ENCODE data around the gene RTN4IP1. TPM values are rescaled to one million over a fixed set of nuclear protein-coding genes. Genes with fewer than 3 reads are reported as not detected.

RTN4IP1 gene
- total RNA-seq, 1 experiment from 2014 or later = 12.5 TPM

GRCh38 chr6:106533054-106533453 is 96.2 kb downstream of the RTN4IP1 start:
- TF ChIP-seq CTCF (conservative IDR thresholded peaks at IDR 0.05) = no peak
- no peaks in the 10 kb centered on the region for H3K23me2 ChIP-seq (ENCODE audit: insufficient read length, low read depth, low read length, poor library complexity, severe bottlenecking)
- H3K4me2 ChIP-seq (ENCODE audit: insufficient read depth, insufficient read length, low read length) = no peak overlapping the region

More at GRCh38 chr6:106533054-106533453, 96.2 kb downstream of the RTN4IP1 start:
- Histone ChIP-seq H4K5ac (ENCODE audit: insufficient read length, low read depth, low read length) (no peak overlapping the region), H3K14ac (ENCODE audit: insufficient read depth, low read length) (no peak overlapping the region), H3T11ph (ENCODE audit: low read length) (no peak overlapping the region), H2AK5ac (ENCODE audit: insufficient read length, low read length) (no peak overlapping the region), H3K4ac (ENCODE audit: low read depth, low read length) (no peak overlapping the region), H3K23ac (ENCODE audit: insufficient read length, low read depth, low read length) (no peak overlapping the region), H3K79me2 (ENCODE audit: insufficient read depth, low read length) (no peaks in the 10 kb centered on the region), H4K20me1 (ENCODE audit: control insufficient read depth, insufficient read depth, insufficient read length) (no peaks in the 10 kb centered on the region), H3K56ac (ENCODE audit: insufficient read length, low read depth, low read length) (no peak overlapping the region), H3K9ac (ENCODE audit: extremely low read depth, insufficient read length, low read length) (no peak overlapping the region), H3K4me1 (ENCODE audit: insufficient read depth, low read length) (no peaks in the 10 kb centered on the region), H4K8ac (replicated peaks; ENCODE audit: insufficient read length, low read depth, low read length) (no peak overlapping the region), H3K18ac (ENCODE audit: insufficient read length, low read depth, low read length) (no peak overlapping the region), H2BK120ac (ENCODE audit: low read depth, low read length, poor library complexity, severe bottlenecking) (no peak overlapping the region), H3K9me3 (ENCODE audit: control insufficient read depth, low read depth, low read length) (no peaks in the 10 kb centered on the region), H2BK5ac (ENCODE audit: insufficient read length, low read length) (no peak overlapping the region), H2BK20ac (ENCODE audit: low read depth, low read length, poor library complexity, severe bottlenecking) (no peak overlapping the region), H2AFZ (ENCODE audit: low read length) (no peak overlapping the region), H2BK15ac (ENCODE audit: low read depth, low read length) (no peak overlapping the region), H2BK12ac (ENCODE audit: insufficient read length, low read depth, low read length) (no peak overlapping the region), H4K91ac (ENCODE audit: insufficient read length, low read depth, low read length) (no peak overlapping the region), H3K27me3 (ENCODE audit: insufficient read depth, low read length) (no peaks in the 10 kb centered on the region), H3K27ac (ENCODE audit: insufficient read length, low read depth, low read length) (no peak overlapping the region), H3K79me1 (ENCODE audit: insufficient read depth, low read depth, low read length, poor library complexity, severe bottlenecking) (no peaks in the 10 kb centered on the region)
- H3K36me3 Mint-ChIP-seq (ENCODE audit: insufficient read depth in 1 of 3, low read depth in 3 of 3) = no peaks in the 10 kb centered on the region
- H3K4me3 Mint-ChIP-seq = no peak overlapping the region
- peaks cover 6 to 17% of the 10 kb centered on the region in 2 experiments for H3K4me1 Mint-ChIP-seq
- no peaks in the 10 kb centered on the region for H3K27me3 Mint-ChIP-seq (ENCODE audit: low read depth)
- peak overlapping the region in 1 of 3 experiments; percentile 6; a peak in 1 of 7 replicates for H3K27ac Mint-ChIP-seq
- peak; percentile 33 for DNase-seq
- no peaks in the 10 kb centered on the region for H3K9me3 Mint-ChIP-seq
- WGBS (ENCODE audit: extremely low coverage, insufficient read length, low lambda C conversion rate) = no CpG with 5 or more reads among the region's 5 CpGs

Measured in H9 (cell line).